ENCODE data around the gene NHLH2.

NHLH2 gene
- 0 to 2.0 (median 0) reads per million in 17 experiments for total RNA-seq

GRCh38 chr1:115840605-115841460 is at the start of gene NHLH2:
Gene NHLH2, minus strand, starts transcription at chr1:115841126. Its CDS starts 2,754 bp downstream, at chr1:115838372.
- peak in 1 of 4 experiments; percentile 22 for DNase-seq

GRCh38 chr1:115890580-115890979 is 49.7 kb upstream of the NHLH2 start:
- DNase-seq, result no peak

- no peak for DNase-seq
These were observed 48.0 kb upstream of the NHLH2 start for GRCh38 chr1:115888976-115889375.

GRCh38 chr1:115882913-115883902 is 42.3 kb upstream of the NHLH2 start:
- DNase-seq, result no peak

- DNase-seq, result no peak
These were observed 40.2 kb upstream of the NHLH2 start for GRCh38 chr1:115880981-115881672.

- DNase-seq, result peak; percentile 49 to 60 (median 52)
These were observed 39.1 kb upstream of the NHLH2 start for GRCh38 chr1:115879977-115880376.

- peak in 2 of 4 experiments; percentile 13 to 15 for DNase-seq
These were observed 36.6 kb upstream of the NHLH2 start for GRCh38 chr1:115877511-115877910.

GRCh38 chr1:115874904-115875303 is 34.0 kb upstream of the NHLH2 start:
- DNase-seq, result peak in 1 of 4 experiments; percentile 18

- DNase-seq, result no peak
These were observed 33.6 kb upstream of the NHLH2 start for GRCh38 chr1:115874497-115874896.

- DNase-seq, result peak in 2 of 4 experiments; percentile 17 to 38
These were observed 32.3 kb upstream of the NHLH2 start for GRCh38 chr1:115873184-115873583.

GRCh38 chr1:115869064-115869463 is 28.1 kb upstream of the NHLH2 start:
- DNase-seq, result no peak

- DNase-seq, result no peak
These were observed 26.3 kb upstream of the NHLH2 start for GRCh38 chr1:115867216-115867615.

GRCh38 chr1:115865704-115866380 is 24.9 kb upstream of the NHLH2 start:
- peak in 3 of 4 experiments; percentile 18 to 74 (median 71) for DNase-seq

GRCh38 chr1:115862403-115862802 is 21.5 kb upstream of the NHLH2 start:
- no peak for DNase-seq

GRCh38 chr1:115854005-115854404 is 13.1 kb upstream of the NHLH2 start:
- no peak for DNase-seq

- no peak for DNase-seq
These were observed 10.0 kb upstream of the NHLH2 start for GRCh38 chr1:115850937-115851336.

- no peak for DNase-seq
These were observed 6.9 kb upstream of the NHLH2 start for GRCh38 chr1:115847787-115848186.

- DNase-seq, result no peak
These were observed 2.0 kb upstream of the NHLH2 start for GRCh38 chr1:115842948-115843347.

- DNase-seq, result peak in 1 of 4 experiments; percentile 23
These were observed 1.2 kb downstream of the NHLH2 start for GRCh38 chr1:115839679-115840237.

GRCh38 chr1:115839029-115839678 is 1.8 kb downstream of the NHLH2 start:
- DNase-seq, result peak; percentile 20 to 61 (median 37)

All from suppressor macrophage (primary cell).